22Rv1 (cell line): Measurements from ENCODE around the gene SP9.

Experiments used
- CTCF ChIP-seq: fragments of 450-650 bp; IDR thresholded peaks from 2 replicates; pipeline ENCODE4 v1.5.1; 2017; ENCODE audit warnings: mild to moderate bottlenecking
- ZFX ChIP-seq: fragments of 450-650 bp; IDR thresholded peaks from 2 replicates; pipeline ENCODE4 v1.6.1; 2017; ENCODE audit warnings: antibody characterized with exemption, borderline replicate concordance

- TF ChIP-seq CTCF, result no peak
- TF ChIP-seq ZFX, result no peak
These were observed 21.6 kb downstream of the SP9 start for GRCh38 chr2:174356347-174356746.
